Central memory CD8-positive, alpha-beta T cell (primary cell): ENCODE data around the gene DLG1.
A peak's percentile ranks its signal among the peaks of the same experiment; 100 is the strongest.

ENCODE experiments used
- ATAC-seq: fragments of 150-1000 bp; cut with Tn5 transposase; replicated peaks from 2 replicates; pipeline ENCODE4 v1.10.0; 2022; ENCODE audit warnings: mild to moderate bottlenecking, moderate FRiP score, moderate number of reproducible peaks; ENCODE audit not compliant: poor library complexity, severe bottlenecking; ENCODE audit errors: extremely low read depth
- DNase-seq, 2 donors: peaks; one replicate each; pipeline ENCODE4 v3.0.0; 2021; ENCODE audit warnings: low spot score in 2 of 2
- H3K27ac Mint-ChIP-seq: one replicate; pipeline ENCODE4 v1.8.0; 2022; ENCODE audit warnings: low read depth, mild to moderate bottlenecking, moderate library complexity, mixed read lengths
- H3K27me3 Mint-ChIP-seq: one replicate; pipeline ENCODE4 v1.8.0; 2022; ENCODE audit warnings: mixed read lengths
- H3K36me3 Mint-ChIP-seq: one replicate; pipeline ENCODE4 v1.8.0; 2022; ENCODE audit warnings: mild to moderate bottlenecking, moderate library complexity, mixed read lengths; ENCODE audit not compliant: insufficient read depth
- H3K4me1 Mint-ChIP-seq: one replicate; pipeline ENCODE4 v1.8.0; 2022; ENCODE audit warnings: mixed read lengths
- H3K4me3 Mint-ChIP-seq: one replicate; pipeline ENCODE4 v1.8.0; 2022; ENCODE audit warnings: mild to moderate bottlenecking, moderate library complexity, mixed read lengths
- H3K9me3 Mint-ChIP-seq: one replicate; pipeline ENCODE4 v1.8.0; 2022; ENCODE audit warnings: mixed read lengths

The DLG1 gene

GRCh38 chr3:197335428-197336132, 37.2 kb upstream of the DLG1 start:
- no peak for ATAC-seq
- Mint-ChIP-seq H3K9me3 (no peaks in the 10 kb centered on the region), H3K36me3 (peaks cover 1% of the 10 kb centered on the region), H3K27me3 (peaks cover 21% of the 10 kb centered on the region), H3K4me3 (no peak overlapping the region), H3K4me1 (no peaks in the 10 kb centered on the region), H3K27ac (no peak overlapping the region)
- DNase-seq: no peak

GRCh38 chr3:197333901-197334639, 35.7 kb upstream of the DLG1 start:
- Mint-ChIP-seq H3K4me3 (no peak overlapping the region), H3K4me1 (no peaks in the 10 kb centered on the region), H3K9me3 (no peaks in the 10 kb centered on the region), H3K27ac (no peak overlapping the region), H3K36me3 (peaks cover 1% of the 10 kb centered on the region), H3K27me3 (peaks cover 21% of the 10 kb centered on the region)
- ATAC-seq (no peak), DNase-seq (no peak)

GRCh38 chr3:197331131-197331530, 32.7 kb upstream of the DLG1 start:
- H3K27me3 Mint-ChIP-seq: peaks cover 21% of the 10 kb centered on the region
- H3K4me3 Mint-ChIP-seq: no peak overlapping the region
- H3K9me3 Mint-ChIP-seq: no peaks in the 10 kb centered on the region
- no peaks in the 10 kb centered on the region for H3K36me3 Mint-ChIP-seq
- peaks cover 5% of the 10 kb centered on the region for H3K4me1 Mint-ChIP-seq
- no peak for DNase-seq
- H3K27ac Mint-ChIP-seq: no peak overlapping the region
- no peak for ATAC-seq

- Mint-ChIP-seq H3K4me1 (peaks cover 5% of the 10 kb centered on the region), H3K27ac (peak overlapping the region; percentile 47), H3K4me3 (no peak overlapping the region), H3K27me3 (peaks cover 27% of the 10 kb centered on the region), H3K36me3 (no peaks in the 10 kb centered on the region), H3K9me3 (no peaks in the 10 kb centered on the region)
- DNase-seq (no peak), ATAC-seq (no peak)
Observed at GRCh38 chr3:197329382-197329781, 31.0 kb upstream of the DLG1 start.

GRCh38 chr3:197328198-197328597, 29.8 kb upstream of the DLG1 start:
- Mint-ChIP-seq H3K9me3 (no peaks in the 10 kb centered on the region), H3K36me3 (no peaks in the 10 kb centered on the region), H3K4me1 (peaks cover 5% of the 10 kb centered on the region), H3K4me3 (no peak overlapping the region), H3K27me3 (peaks cover 36% of the 10 kb centered on the region), H3K27ac (no peak overlapping the region)
- ATAC-seq: no peak
- no peak for DNase-seq

- ATAC-seq: no peak
Observed at GRCh38 chr3:197327701-197328100, 29.3 kb upstream of the DLG1 start.

GRCh38 chr3:197325773-197326172, 27.4 kb upstream of the DLG1 start:
- no peak overlapping the region for H3K27ac Mint-ChIP-seq
- DNase-seq (no peak), ATAC-seq (no peak)
- H3K36me3 Mint-ChIP-seq: no peaks in the 10 kb centered on the region
- peaks cover 5% of the 10 kb centered on the region for H3K4me1 Mint-ChIP-seq
- H3K27me3 Mint-ChIP-seq: peaks cover 38% of the 10 kb centered on the region
- H3K9me3 Mint-ChIP-seq: no peaks in the 10 kb centered on the region
- no peak overlapping the region for H3K4me3 Mint-ChIP-seq

More at GRCh38 chr3:197327701-197328100, 29.3 kb upstream of the DLG1 start:
- no peak overlapping the region for H3K27ac Mint-ChIP-seq
- peaks cover 5% of the 10 kb centered on the region for H3K4me1 Mint-ChIP-seq
- no peak overlapping the region for H3K4me3 Mint-ChIP-seq
- no peaks in the 10 kb centered on the region for H3K9me3 Mint-ChIP-seq
- no peak for DNase-seq
- H3K36me3 Mint-ChIP-seq: no peaks in the 10 kb centered on the region
- peaks cover 39% of the 10 kb centered on the region for H3K27me3 Mint-ChIP-seq

GRCh38 chr3:197322149-197322548, 23.7 kb upstream of the DLG1 start:
- no peaks in the 10 kb centered on the region for H3K36me3 Mint-ChIP-seq
- H3K27me3 Mint-ChIP-seq: peaks cover 73% of the 10 kb centered on the region
- H3K9me3 Mint-ChIP-seq: no peaks in the 10 kb centered on the region
- DNase-seq: no peak
- H3K4me3 Mint-ChIP-seq: no peak overlapping the region
- no peaks in the 10 kb centered on the region for H3K4me1 Mint-ChIP-seq
- no peak for ATAC-seq
- no peak overlapping the region for H3K27ac Mint-ChIP-seq

GRCh38 chr3:197320582-197320981, 22.2 kb upstream of the DLG1 start:
- H3K27me3 Mint-ChIP-seq: peaks cover 84% of the 10 kb centered on the region
- no peaks in the 10 kb centered on the region for H3K4me1 Mint-ChIP-seq
- no peaks in the 10 kb centered on the region for H3K9me3 Mint-ChIP-seq
- H3K36me3 Mint-ChIP-seq: no peaks in the 10 kb centered on the region
- ATAC-seq (no peak), DNase-seq (no peak)
- H3K4me3 Mint-ChIP-seq: no peak overlapping the region
- H3K27ac Mint-ChIP-seq: no peak overlapping the region

GRCh38 chr3:197317250-197317963, 19.0 kb upstream of the DLG1 start:
- Mint-ChIP-seq H3K4me1 (no peaks in the 10 kb centered on the region), H3K27me3 (peaks cover 86% of the 10 kb centered on the region), H3K27ac (no peak overlapping the region), H3K9me3 (no peaks in the 10 kb centered on the region), H3K36me3 (no peaks in the 10 kb centered on the region), H3K4me3 (no peak overlapping the region)
- ATAC-seq (no peak), DNase-seq (no peak)

GRCh38 chr3:197312431-197312830, 14.0 kb upstream of the DLG1 start:
- Mint-ChIP-seq H3K27ac (no peak overlapping the region), H3K9me3 (no peaks in the 10 kb centered on the region), H3K4me3 (no peak overlapping the region), H3K27me3 (peaks cover 52% of the 10 kb centered on the region), H3K4me1 (no peaks in the 10 kb centered on the region), H3K36me3 (no peaks in the 10 kb centered on the region)
- ATAC-seq (no peak), DNase-seq (no peak)

GRCh38 chr3:197311591-197311990, 13.2 kb upstream of the DLG1 start:
- peaks cover 48% of the 10 kb centered on the region for H3K27me3 Mint-ChIP-seq
- ATAC-seq (no peak), DNase-seq (no peak)
- peaks cover under 1% of the 10 kb centered on the region for H3K4me1 Mint-ChIP-seq
- H3K27ac Mint-ChIP-seq: no peak overlapping the region
- no peaks in the 10 kb centered on the region for H3K9me3 Mint-ChIP-seq
- H3K4me3 Mint-ChIP-seq: no peak overlapping the region
- no peaks in the 10 kb centered on the region for H3K36me3 Mint-ChIP-seq
